ENCODE results near the gene APOA4.

APOA4 gene

GRCh38 chr11:116782728-116783127 is 40.4 kb downstream of the APOA4 start:
- no peak overlapping the region for H3K27ac ChIP-seq
- no peak for TF ChIP-seq CTCF (conservative IDR thresholded peaks at IDR 0.05; ENCODE audit: low read depth)
- ChIA-PET POLR2A (ENCODE audit: low non-redundant PET) (interaction anchor here (0.6 kb wide), 1 partner anchor 53 kb away, joined by 3 read pairs; no protein-coding TSS in a partner anchor), CTCF (interaction anchor here (0.6 to 1.0 kb wide), 2 partner anchors 50 to 323 kb away, joined by 4 to 5 read pairs; no protein-coding TSS in a partner anchor)
- DNase-seq (ENCODE audit: low spot score): no peak

GRCh38 chr11:116778556-116778955 is 44.5 kb downstream of the APOA4 start:
- POLR2A ChIA-PET (ENCODE audit: low non-redundant PET): no interaction called here
- CTCF ChIA-PET: no interaction called here

GRCh38 chr11:116777056-116777455 is 46.0 kb downstream of the APOA4 start:
- no peak overlapping the region for H3K27ac ChIP-seq
- no peak for TF ChIP-seq CTCF (conservative IDR thresholded peaks at IDR 0.05; ENCODE audit: low read depth)
- ChIA-PET POLR2A (ENCODE audit: low non-redundant PET) (no interaction called here), CTCF (interaction anchor here (0.5 kb wide), 1 partner anchor 408 kb away, joined by 4 read pairs; no protein-coding TSS in a partner anchor)
- no peak for DNase-seq (ENCODE audit: low spot score)

More at GRCh38 chr11:116778556-116778955, 44.5 kb downstream of the APOA4 start:
- no peak for DNase-seq (ENCODE audit: low spot score)
- H3K27ac ChIP-seq: no peak overlapping the region
- no peak for TF ChIP-seq CTCF (conservative IDR thresholded peaks at IDR 0.05; ENCODE audit: low read depth)

DNA sequence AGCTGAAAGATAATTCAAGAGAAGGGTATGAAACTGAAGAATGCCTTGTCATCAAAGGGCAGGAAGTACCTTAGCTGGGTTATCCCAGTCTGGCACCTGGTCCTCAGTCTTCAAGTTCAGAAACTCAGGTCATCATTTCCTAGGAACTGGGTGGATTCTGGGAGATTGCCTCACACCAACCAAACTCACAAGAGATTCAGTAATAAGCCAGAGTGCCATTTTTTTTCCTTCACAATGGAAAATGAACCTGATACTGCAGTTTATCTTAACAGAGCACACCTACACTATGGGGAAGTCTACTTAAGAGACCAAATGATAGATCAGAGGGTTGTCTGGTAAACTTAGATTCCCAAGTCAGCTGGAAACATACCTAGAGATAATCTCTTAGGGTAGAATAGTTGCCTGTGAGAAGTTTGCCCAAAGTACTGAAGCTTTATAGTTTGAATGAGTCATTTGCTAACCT is 46.6 kb downstream of the APOA4 start:
- DNase-seq (ENCODE audit: low spot score): no peak
- TF ChIP-seq CTCF (conservative IDR thresholded peaks at IDR 0.05; ENCODE audit: low read depth): no peak
- POLR2A ChIA-PET (ENCODE audit: low non-redundant PET): no interaction called here
- H3K27ac ChIP-seq: no peak overlapping the region
- CTCF ChIA-PET: interaction anchor here (0.5 kb wide), 1 partner anchor 409 kb away, joined by 4 read pairs; no protein-coding TSS in a partner anchor

DNA sequence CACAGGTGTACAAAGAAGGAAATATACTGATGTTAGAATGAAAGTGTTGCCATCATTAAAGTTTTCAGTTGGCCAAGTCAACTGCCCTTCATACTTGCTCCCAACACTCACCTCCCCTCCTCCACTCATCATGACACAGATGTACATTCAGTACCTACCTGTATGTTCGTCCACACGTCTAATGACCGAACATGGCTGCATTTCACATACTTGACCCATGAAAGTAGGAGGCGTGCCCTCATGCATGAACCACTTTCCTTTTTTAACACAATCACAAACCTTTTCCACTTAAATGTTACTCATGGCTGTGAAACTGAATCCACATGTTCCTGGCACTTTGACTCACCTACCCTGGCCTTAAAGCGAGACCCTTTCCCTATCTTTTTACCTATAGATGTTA is 47.1 kb downstream of the APOA4 start:
- no peak for TF ChIP-seq CTCF (conservative IDR thresholded peaks at IDR 0.05; ENCODE audit: low read depth)
- DNase-seq (ENCODE audit: low spot score): no peak
- POLR2A ChIA-PET (ENCODE audit: low non-redundant PET): no interaction called here
- no peak overlapping the region for H3K27ac ChIP-seq
- CTCF ChIA-PET: interaction anchor here (0.7 kb wide), 1 partner anchor 478 kb away, joined by 5 read pairs; no protein-coding TSS in a partner anchor

GRCh38 chr11:116774661-116775060 is 48.4 kb downstream of the APOA4 start:
- TF ChIP-seq CTCF (conservative IDR thresholded peaks at IDR 0.05; ENCODE audit: low read depth): no peak
- CTCF ChIA-PET: no interaction called here
- no peak for DNase-seq (ENCODE audit: low spot score)
- POLR2A ChIA-PET (ENCODE audit: low non-redundant PET): interaction anchor here (0.6 to 0.7 kb wide), 2 partner anchors 16 to 171 kb away, joined by 3 to 6 read pairs; no protein-coding TSS in a partner anchor
- H3K27ac ChIP-seq: peak overlapping the region; percentile 41
